Thymus (tissue), 11 donors: Measurements from ENCODE around the gene NCOA5. TPM values are rescaled to one million over a fixed set of nuclear protein-coding genes. Genes with fewer than 3 reads are reported as not detected.
A peak's percentile ranks its signal among the peaks of the same experiment; 100 is the strongest.

ENCODE experiments used
- DNase-seq, 9 donors: peaks; one replicate each; pipeline ENCODE4 v3.0.0-alpha.2; 2013; ENCODE audit warnings: low spot score in 9 of 9, low read depth in 6 of 9, missing footprints in 1 of 9
- H3K27ac ChIP-seq, 2 donors: one replicate each; pipeline ENCODE4 v1.5.1; 2013; ENCODE audit warnings: control low read depth in 1 of 2, low read depth in 1 of 2, low read length in 1 of 2, mild to moderate bottlenecking in 1 of 2, moderate library complexity in 1 of 2
- H3K27me3 ChIP-seq, 2 donors: one replicate each; pipeline ENCODE4 v1.5.1; 2013; ENCODE audit warnings: low read length in 1 of 2; ENCODE audit not compliant: control insufficient read depth in 2 of 2, insufficient read depth in 1 of 2
- H3K36me3 ChIP-seq, 2 donors: one replicate each; pipeline ENCODE4 v1.5.1; 2013; ENCODE audit warnings: low read length in 1 of 2, mild to moderate bottlenecking in 1 of 2, moderate library complexity in 1 of 2; ENCODE audit not compliant: control insufficient read depth in 2 of 2, insufficient read depth in 2 of 2
- H3K4me1 ChIP-seq, 2 donors: one replicate each; pipeline ENCODE4 v1.5.1; 2013; ENCODE audit warnings: low read length in 2 of 2; ENCODE audit not compliant: control insufficient read depth in 2 of 2, insufficient read depth in 2 of 2
- H3K4me3 ChIP-seq, 2 donors: one replicate each; pipeline ENCODE4 v1.5.1; 2013; ENCODE audit warnings: low read length in 2 of 2, control low read depth in 1 of 2, mild to moderate bottlenecking in 1 of 2
- H3K9me3 ChIP-seq, 2 donors: one replicate each; pipeline ENCODE4 v1.5.1; 2013; ENCODE audit warnings: low read length in 1 of 2, mild to moderate bottlenecking in 1 of 2; ENCODE audit not compliant: control insufficient read depth in 2 of 2, insufficient read depth in 1 of 2
- WGBS: extraction: QIAGEN DNeasy Blood & Tissue Kit; methylation state at CpG from one replicate; pipeline ENCODE4 v1.1.7; 2013; 5-methylcytosine and 5-hydroxymethylcytosine counted together
- polyA plus RNA-seq: library from polyadenylated mRNA; stranded (reverse); fragments of 200-250 nt; gene quantifications from one replicate; pipeline ENCODE4 v1.2.3, GENCODE V29; 2013
- total RNA-seq: library from RNA; stranded (reverse); fragments of 120-200 nt; gene quantifications from one replicate; pipeline ENCODE4 v1.2.4, GENCODE V29; 2013
- donor health status: healthy.

NCOA5 gene
- total and polyA plus RNA-seq, 2 donors: 21.5 to 25.4 TPM

DNA sequence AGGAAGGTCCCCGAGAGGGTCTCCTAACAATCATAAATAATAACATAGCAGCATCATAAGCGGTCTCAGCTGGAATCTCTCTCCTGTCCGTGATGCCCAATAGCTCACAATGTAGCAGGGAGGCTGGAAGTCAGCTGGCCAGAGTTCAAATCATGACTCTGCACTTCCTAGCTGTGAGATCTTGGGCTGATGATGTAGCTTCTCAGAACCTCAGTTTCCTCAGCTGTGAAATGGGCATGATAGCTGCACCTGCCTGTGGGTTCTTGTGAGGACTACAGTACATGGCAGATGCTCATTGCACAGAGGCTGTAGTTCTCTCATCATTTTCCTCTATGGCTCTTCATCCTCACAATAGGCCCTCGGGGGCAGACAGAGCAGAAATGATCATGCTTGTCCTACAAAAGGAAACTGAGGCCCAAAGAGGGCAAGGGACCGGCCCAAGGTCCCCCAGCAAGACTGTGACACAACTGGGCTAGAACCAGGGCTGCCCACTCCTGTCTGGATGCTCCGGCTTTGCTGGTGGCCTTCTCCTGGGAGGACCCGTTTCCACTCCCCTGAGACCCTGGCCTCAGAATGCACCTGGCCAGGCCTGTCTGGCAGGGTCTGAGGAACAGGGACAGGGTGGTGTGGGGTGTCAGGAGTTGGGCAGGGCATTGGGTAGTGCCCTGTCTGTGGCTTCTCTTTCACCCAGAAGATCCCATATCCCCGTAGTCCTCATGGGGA is 43.0 kb downstream of the NCOA5 start:
- H3K27me3 ChIP-seq: peaks cover 0 to 7% of the 10 kb centered on the region in 2 donors
- no peak overlapping the region for H3K27ac ChIP-seq
- H3K4me3 ChIP-seq: no peak overlapping the region
- H3K9me3 ChIP-seq: no peaks in the 10 kb centered on the region
- no peak for DNase-seq
- no peaks in the 10 kb centered on the region for H3K36me3 ChIP-seq
- WGBS: 90% methylated on average over 8 of the region's 8 CpGs
- no peaks in the 10 kb centered on the region for H3K4me1 ChIP-seq

DNA sequence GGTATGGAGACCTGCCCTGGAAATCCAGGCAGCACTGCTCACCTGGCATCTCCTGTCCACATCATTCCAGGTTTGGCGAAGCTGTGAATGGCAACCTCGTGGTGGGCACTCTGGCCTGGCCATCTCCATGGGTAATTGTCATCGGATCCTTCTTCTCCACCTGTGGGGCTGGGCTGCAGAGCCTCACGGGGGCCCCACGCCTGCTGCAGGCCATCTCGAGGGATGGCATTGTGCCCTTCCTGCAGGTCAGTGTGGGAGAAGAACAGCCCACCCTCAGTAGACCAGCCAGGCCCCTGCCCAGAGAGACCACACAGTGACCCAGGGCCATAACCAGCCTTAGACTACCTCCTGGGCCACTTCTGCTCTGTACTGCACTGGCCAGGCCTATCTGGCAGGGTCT is 44.9 kb downstream of the NCOA5 start:
- 86% methylated on average over 6 of the region's 6 CpGs for WGBS
- no peak overlapping the region for H3K4me3 ChIP-seq
- peaks cover 0 to 11% of the 10 kb centered on the region in 2 donors for H3K27me3 ChIP-seq
- H3K4me1 ChIP-seq: no peaks in the 10 kb centered on the region
- DNase-seq: no peak
- no peak overlapping the region for H3K27ac ChIP-seq
- H3K36me3 ChIP-seq: no peaks in the 10 kb centered on the region
- no peaks in the 10 kb centered on the region for H3K9me3 ChIP-seq

DNA sequence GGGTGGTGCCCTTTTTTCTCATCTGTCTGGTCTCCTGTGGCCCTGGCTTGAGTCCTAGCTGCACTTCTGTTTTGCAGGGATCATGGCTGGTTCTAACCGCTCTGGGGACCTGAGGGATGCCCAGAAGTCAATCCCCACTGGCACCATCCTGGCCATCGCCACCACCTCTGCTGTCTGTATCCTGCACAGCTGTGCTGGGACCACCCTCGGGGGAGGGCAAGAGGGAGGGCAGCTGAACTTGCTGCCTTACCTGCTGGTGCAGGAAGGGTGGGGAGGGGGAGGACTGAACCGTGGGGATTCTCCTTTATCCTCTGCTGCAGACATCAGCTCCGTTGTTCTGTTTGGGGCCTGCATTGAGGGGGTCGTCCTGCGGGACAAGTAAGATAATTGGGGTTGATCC is 46.2 kb downstream of the NCOA5 start:
- Histone ChIP-seq H3K4me1 (no peaks in the 10 kb centered on the region), H3K27ac (no peak overlapping the region), H3K9me3 (no peaks in the 10 kb centered on the region), H3K27me3 (peaks cover 0 to 11% of the 10 kb centered on the region in 2 donors), H3K4me3 (no peak overlapping the region), H3K36me3 (no peaks in the 10 kb centered on the region)
- DNase-seq: no peak
- WGBS: 54% methylated on average over 7 of the region's 7 CpGs

DNA sequence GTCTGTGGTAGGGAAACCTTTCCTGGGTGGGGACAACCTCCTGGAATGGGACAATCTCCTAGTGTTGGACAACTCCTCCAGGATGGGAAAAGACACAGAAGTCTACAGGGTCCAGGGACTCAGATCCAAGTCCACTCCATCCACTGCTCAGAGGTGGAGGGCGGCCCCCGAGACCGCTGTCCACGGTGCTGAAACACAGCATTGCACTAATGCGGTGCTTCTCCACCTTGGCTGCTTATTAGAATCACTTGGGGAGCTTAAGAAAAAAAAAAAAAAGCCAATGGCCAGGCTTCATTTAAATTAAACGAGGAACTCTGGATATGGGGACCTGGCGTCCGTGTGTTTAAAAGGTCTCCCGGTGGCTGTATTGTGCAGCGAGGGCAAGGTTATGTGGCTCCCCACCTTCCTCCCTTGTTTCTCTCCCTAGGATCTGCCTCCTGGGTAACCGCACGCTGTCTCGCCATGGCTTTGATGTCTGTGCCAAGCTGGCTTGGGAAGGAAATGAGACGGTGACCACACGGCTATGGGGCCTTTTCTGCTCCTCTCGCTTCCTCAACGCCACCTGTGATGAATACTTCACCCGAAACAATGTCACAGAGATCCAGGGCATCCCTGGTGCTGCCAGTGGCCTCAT is 48.7 kb downstream of the NCOA5 start:
- Histone ChIP-seq H3K4me3 (no peak overlapping the region), H3K27me3 (peaks cover 0 to 9% of the 10 kb centered on the region in 2 donors), H3K9me3 (no peaks in the 10 kb centered on the region), H3K27ac (no peak overlapping the region), H3K4me1 (no peaks in the 10 kb centered on the region), H3K36me3 (no peaks in the 10 kb centered on the region)
- 31% methylated on average over 18 of the region's 18 CpGs for WGBS
- DNase-seq: peak in 6 of 9 donors; percentile 33 to 62 (median 47)

DNA sequence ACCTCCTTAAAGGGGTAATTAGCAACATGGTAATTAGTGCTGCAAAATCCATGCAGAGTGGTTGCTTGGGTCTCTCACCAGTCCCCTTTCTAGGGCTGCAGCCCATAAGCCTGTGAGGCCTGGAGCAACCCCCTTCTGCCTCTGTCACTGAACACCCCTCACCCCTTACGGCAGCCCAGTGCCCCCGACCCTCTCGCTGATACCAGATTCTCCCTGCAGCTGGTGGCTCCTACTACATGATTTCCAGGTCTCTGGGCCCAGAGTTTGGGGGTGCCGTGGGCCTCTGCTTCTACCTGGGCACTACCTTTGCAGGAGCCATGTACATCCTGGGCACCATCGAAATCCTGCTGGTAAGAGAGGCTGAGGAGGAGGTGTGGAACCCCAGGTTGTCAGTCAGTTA is 52.7 kb downstream of the NCOA5 start:
- Histone ChIP-seq H3K27me3 (peaks cover 16 to 29% of the 10 kb centered on the region in 2 donors), H3K36me3 (no peaks in the 10 kb centered on the region), H3K27ac (no peak overlapping the region), H3K9me3 (no peaks in the 10 kb centered on the region), H3K4me1 (no peaks in the 10 kb centered on the region), H3K4me3 (no peak overlapping the region)
- WGBS: 71% methylated on average over 5 of the region's 5 CpGs
- no peak for DNase-seq

DNA sequence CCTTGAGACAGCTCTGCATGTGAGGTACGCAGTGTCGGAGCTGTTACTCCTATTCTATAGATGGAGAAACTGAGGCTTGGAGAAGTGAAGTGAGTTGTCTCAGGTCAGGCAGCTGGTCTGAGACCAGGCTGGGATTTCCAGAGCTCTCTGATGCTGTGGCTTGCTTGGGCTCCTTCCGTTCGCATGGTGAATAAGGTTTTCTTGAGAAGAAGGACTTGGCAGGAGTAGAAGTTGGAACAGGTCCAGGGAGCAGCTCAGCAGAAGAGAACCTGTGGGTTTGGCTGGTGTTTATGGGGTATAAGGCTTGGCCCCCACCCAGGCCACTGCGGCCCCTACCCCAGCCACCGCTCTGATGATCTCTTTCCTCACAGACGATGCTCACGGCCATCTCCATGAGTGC is 53.4 kb downstream of the NCOA5 start:
- H3K27me3 ChIP-seq: peaks cover 23 to 34% of the 10 kb centered on the region in 2 donors
- H3K36me3 ChIP-seq: no peaks in the 10 kb centered on the region
- H3K27ac ChIP-seq: no peak overlapping the region
- no peaks in the 10 kb centered on the region for H3K4me1 ChIP-seq
- no peak for DNase-seq
- H3K4me3 ChIP-seq: no peak overlapping the region
- WGBS: 93% methylated on average over 8 of the region's 8 CpGs
- H3K9me3 ChIP-seq: no peaks in the 10 kb centered on the region

DNA sequence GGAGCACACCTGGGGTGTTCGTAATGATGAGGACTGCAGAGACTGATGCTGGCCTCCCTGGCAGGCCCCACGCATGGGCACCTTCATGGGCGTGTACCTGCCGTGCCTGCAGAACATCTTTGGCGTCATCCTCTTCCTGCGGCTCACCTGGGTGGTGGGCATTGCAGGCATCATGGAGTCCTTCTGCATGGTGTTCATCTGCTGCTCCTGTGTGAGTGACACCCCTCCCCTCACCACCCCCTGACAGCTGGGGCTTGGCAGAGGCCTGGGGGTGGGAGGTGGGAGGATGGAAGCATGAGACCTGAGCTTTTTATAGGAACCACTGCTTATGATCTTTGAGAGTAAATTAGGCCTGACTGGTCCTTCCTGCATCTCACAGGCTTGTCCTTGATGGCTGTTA is 54.0 kb downstream of the NCOA5 start:
- no peak for DNase-seq
- Histone ChIP-seq H3K9me3 (no peaks in the 10 kb centered on the region), H3K36me3 (no peaks in the 10 kb centered on the region), H3K27ac (no peak overlapping the region), H3K27me3 (peaks cover 29 to 39% of the 10 kb centered on the region in 2 donors), H3K4me3 (no peak overlapping the region), H3K4me1 (no peaks in the 10 kb centered on the region)
- WGBS: 88% methylated on average over 6 of the region's 6 CpGs

DNA sequence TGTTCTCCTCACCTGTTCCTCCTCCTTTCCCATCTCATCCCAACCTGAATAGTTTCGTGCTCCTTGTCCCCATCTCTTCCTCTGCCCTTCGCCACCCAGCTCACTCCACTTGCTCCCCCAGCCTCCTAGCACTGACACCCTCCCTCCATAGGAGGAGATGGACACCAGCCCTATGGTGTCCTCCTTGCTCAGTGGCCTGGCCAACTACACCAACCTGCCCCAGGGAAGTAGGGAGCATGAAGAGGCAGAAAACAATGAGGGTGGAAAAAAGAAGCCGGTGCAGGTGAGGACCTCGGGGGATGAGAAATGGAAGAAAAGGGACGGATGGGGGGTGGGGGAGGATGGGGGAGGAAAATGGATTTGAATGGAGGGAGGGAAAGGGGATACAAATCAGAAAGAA is 54.5 kb downstream of the NCOA5 start:
- no peaks in the 10 kb centered on the region for H3K36me3 ChIP-seq
- DNase-seq: no peak
- H3K9me3 ChIP-seq: no peaks in the 10 kb centered on the region
- H3K27me3 ChIP-seq: peaks cover 34 to 42% of the 10 kb centered on the region in 2 donors
- 79% methylated on average over 5 of the region's 5 CpGs for WGBS
- no peaks in the 10 kb centered on the region for H3K4me1 ChIP-seq
- no peak overlapping the region for H3K4me3 ChIP-seq
- no peak overlapping the region for H3K27ac ChIP-seq

DNA sequence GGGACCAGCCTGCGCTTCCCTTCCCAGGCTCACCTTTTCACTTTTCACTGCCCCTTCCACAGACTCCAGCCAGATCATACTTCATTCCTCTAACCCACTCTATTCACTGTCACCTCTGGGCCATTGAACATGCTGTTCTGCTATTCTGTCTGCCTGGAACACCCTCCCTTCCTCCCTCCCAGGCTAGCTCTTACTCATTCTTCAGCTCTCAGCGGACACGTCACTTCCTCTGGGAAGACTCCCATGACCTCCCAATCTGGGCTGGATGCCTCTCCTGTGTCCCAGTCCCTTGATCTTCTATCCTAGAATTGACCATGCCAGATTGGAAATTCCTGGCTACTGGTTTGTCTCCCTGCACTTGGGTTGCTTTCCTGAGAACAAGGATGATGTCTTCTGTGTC is 55.7 kb downstream of the NCOA5 start:
- Histone ChIP-seq H3K9me3 (no peaks in the 10 kb centered on the region), H3K4me3 (no peak overlapping the region), H3K4me1 (no peaks in the 10 kb centered on the region), H3K36me3 (no peaks in the 10 kb centered on the region), H3K27me3 (peaks cover 43 to 54% of the 10 kb centered on the region in 2 donors), H3K27ac (no peak overlapping the region)
- DNase-seq: no peak
- WGBS: 87% methylated on average over 3 of the region's 3 CpGs
